Progenitor cell of endocrine pancreas (in vitro differentiated cells): Measurements from ENCODE around the gene CBY2. TPM values are rescaled to one million over a fixed set of nuclear protein-coding genes. Genes with fewer than 3 reads are reported as not detected.

Source experiments
- DNase-seq: peaks from one replicate; pipeline ENCODE4 v3.0.0; 2021; ENCODE audit warnings: low spot score; ENCODE audit not compliant: unreplicated experiment
- H3K27ac Mint-ChIP-seq: 2 replicates; pipeline ENCODE4 v1.8.0; 2021; ENCODE audit warnings: mild to moderate bottlenecking, moderate library complexity, mixed read lengths
- H3K27me3 Mint-ChIP-seq: 2 replicates; pipeline ENCODE4 v1.8.0; 2021; ENCODE audit warnings: mixed read lengths
- H3K36me3 Mint-ChIP-seq: 2 replicates; pipeline ENCODE4 v1.8.0; 2022; ENCODE audit warnings: mixed read lengths; ENCODE audit not compliant: insufficient read depth
- H3K4me1 Mint-ChIP-seq: 2 replicates; pipeline ENCODE4 v1.8.0; 2021; ENCODE audit warnings: low read depth, mixed read lengths
- H3K4me3 Mint-ChIP-seq: 2 replicates; pipeline ENCODE4 v1.8.0; 2021; ENCODE audit warnings: low read depth, mild to moderate bottlenecking, moderate library complexity, mixed read lengths
- H3K9me3 Mint-ChIP-seq: 2 replicates; pipeline ENCODE4 v1.8.0; 2021; ENCODE audit warnings: low read depth, mixed read lengths
- CTCF ChIP-seq: fragments of 200-600 bp; sonication (generic); IDR thresholded peaks from one replicate; pipeline ENCODE4 v1.5.0; 2021; ENCODE audit warnings: antibody characterized with exemption, mild to moderate bottlenecking; ENCODE audit not compliant: unreplicated experiment
- total RNA-seq: library from RNA; stranded (reverse); gene quantifications from 2 replicates; pipeline ENCODE4 v1.2.1, GENCODE V29; 2021

Gene CBY2
- total RNA-seq, 1 donor from 2014 or later, result not detected

- no peak for TF ChIP-seq CTCF
- Mint-ChIP-seq H3K36me3 (peaks cover 1% of the 10 kb centered on the region), H3K9me3 (peaks cover 14% of the 10 kb centered on the region)
Measured at GRCh38 chr13:45691251-45691650, 10.9 kb upstream of the CBY2 start.

GRCh38 chr13:45691667-45692066 lies 10.5 kb upstream of the CBY2 start:
- Mint-ChIP-seq H3K36me3 (peaks cover 1% of the 10 kb centered on the region), H3K4me1 (peaks cover 9% of the 10 kb centered on the region), H3K27ac (no peak overlapping the region), H3K4me3 (no peak overlapping the region), H3K9me3 (peaks cover 14% of the 10 kb centered on the region), H3K27me3 (no peaks in the 10 kb centered on the region)
- TF ChIP-seq CTCF, result no peak
- DNase-seq, result no peak

More at GRCh38 chr13:45691251-45691650, 10.9 kb upstream of the CBY2 start:
- no peak overlapping the region for H3K4me3 Mint-ChIP-seq
- no peak overlapping the region for H3K27ac Mint-ChIP-seq
- H3K4me1 Mint-ChIP-seq, result peaks cover 9% of the 10 kb centered on the region
- H3K27me3 Mint-ChIP-seq, result no peaks in the 10 kb centered on the region
- no peak for DNase-seq

- peaks cover 1% of the 10 kb centered on the region for H3K4me1 Mint-ChIP-seq
- no peak for DNase-seq
- H3K36me3 Mint-ChIP-seq, result peaks cover 1% of the 10 kb centered on the region
- H3K27ac Mint-ChIP-seq, result no peak overlapping the region
- peaks cover 1% of the 10 kb centered on the region for H3K27me3 Mint-ChIP-seq
- H3K9me3 Mint-ChIP-seq, result peaks cover 14% of the 10 kb centered on the region
- H3K4me3 Mint-ChIP-seq, result no peak overlapping the region
- no peak for TF ChIP-seq CTCF
Measured at GRCh38 chr13:45695198-45695730, 6.9 kb upstream of the CBY2 start.

- Mint-ChIP-seq H3K27ac (no peak overlapping the region), H3K4me3 (no peak overlapping the region), H3K9me3 (peaks cover 10% of the 10 kb centered on the region), H3K4me1 (peaks cover 1% of the 10 kb centered on the region), H3K27me3 (peaks cover 7% of the 10 kb centered on the region), H3K36me3 (peaks cover 1% of the 10 kb centered on the region)
- TF ChIP-seq CTCF, result no peak
- DNase-seq, result no peak
Measured at GRCh38 chr13:45696610-45697226, 5.4 kb upstream of the CBY2 start.

GRCh38 chr13:45700971-45701900 lies 884 bp upstream of the CBY2 start:
- H3K9me3 Mint-ChIP-seq, result no peaks in the 10 kb centered on the region

More at GRCh38 chr13:45700971-45701900, 884 bp upstream of the CBY2 start:
- H3K4me3 Mint-ChIP-seq, result no peak overlapping the region
- H3K36me3 Mint-ChIP-seq, result no peaks in the 10 kb centered on the region
- TF ChIP-seq CTCF, result peak; percentile 20
- no peak for DNase-seq
- H3K27ac Mint-ChIP-seq, result no peak overlapping the region
- H3K27me3 Mint-ChIP-seq, result peaks cover 30% of the 10 kb centered on the region
- peaks cover 11% of the 10 kb centered on the region for H3K4me1 Mint-ChIP-seq
